PC-3 (cell line): ENCODE measurements around the gene ATF5. TPM values are rescaled to one million over a fixed set of nuclear protein-coding genes. Genes with fewer than 3 reads are reported as not detected.

ENCODE experiments used
- ATAC-seq: fragments of 200-7000 bp; cut with Tn5 transposase; 2 replicates; pipeline ENCODE4 v1.9.1; 2020; ENCODE audit warnings: mild to moderate bottlenecking, moderate library complexity
- BruUV-seq: library from RNA; stranded (reverse); fragments of 400-500 nt; replicated peaks from 2 replicates; lab custom pipeline; 2021; lab: Mats Ljungman, UMichigan
- CTCF ChIA-PET: fragments of 300-600 bp; sonication (Branson Sonifier 250); formaldehyde crosslinking; loops from one replicate; lab custom pipeline; 2022; ENCODE audit warnings: antibody characterized with exemption; lab: Charles Lee
- POLR2A ChIA-PET: fragments of 300-600 bp; sonication (Branson Sonifier 250); formaldehyde crosslinking; loops from one replicate; lab custom pipeline; 2022; ENCODE audit warnings: antibody characterized with exemption; ENCODE audit not compliant: unreplicated experiment; lab: Charles Lee
- DNase-seq: peaks from one replicate; pipeline ENCODE4 v3.0.0-alpha.2; 2015
- H2AFZ ChIP-seq: fragments of 300-600 bp; sonication (generic); 2 replicates; pipeline ENCODE4 v1.6.0; 2016; ENCODE audit warnings: antibody characterized with exemption, low read length
- H3F3A ChIP-seq: fragments of 300-600 bp; sonication (generic); one replicate; pipeline ENCODE4 v1.6.0; 2017; ENCODE audit warnings: antibody characterized with exemption, low read length, control low read depth, mild to moderate bottlenecking; ENCODE audit not compliant: unreplicated experiment
- H3K27ac ChIP-seq: fragments of 300-600 bp; sonication (generic); 2 replicates; pipeline ENCODE4 v1.5.1; 2016; ENCODE audit warnings: mild to moderate bottlenecking, low read length
- H3K27me3 ChIP-seq: fragments of 300-600 bp; sonication (generic); 2 replicates; pipeline ENCODE4 v1.6.1; 2016; ENCODE audit warnings: low read length, mixed read lengths
- H3K36me3 ChIP-seq: fragments of 300-600 bp; sonication (generic); 2 replicates; pipeline ENCODE4 v1.6.1; 2016; ENCODE audit warnings: low read depth, mixed run types, low read length, mixed read lengths
- H3K4me1 ChIP-seq: fragments of 300-600 bp; sonication (generic); 2 replicates; pipeline ENCODE4 v1.5.1; 2016; ENCODE audit warnings: low read length; ENCODE audit not compliant: insufficient read depth
- H3K4me2 ChIP-seq: fragments of 300-600 bp; sonication (generic); 2 replicates; pipeline ENCODE4 v1.6.0; 2016; ENCODE audit warnings: low read length
- H3K4me3 ChIP-seq: fragments of 300-600 bp; sonication (generic); 2 replicates; pipeline ENCODE4 v1.5.1; 2016; ENCODE audit warnings: mild to moderate bottlenecking, low read length, mixed read lengths
- H3K79me2 ChIP-seq: fragments of 300-600 bp; sonication (generic); 2 replicates; pipeline ENCODE4 v1.6.1; 2017; ENCODE audit warnings: low read length, mixed read lengths
- H3K9ac ChIP-seq: fragments of 300-600 bp; sonication (generic); 2 replicates; pipeline ENCODE4 v1.6.0; 2016; ENCODE audit warnings: mild to moderate bottlenecking, low read length
- H3K9me2 ChIP-seq: fragments of 300-600 bp; sonication (generic); replicated peaks from 2 replicates; pipeline ENCODE4 v1.6.1; 2016; ENCODE audit warnings: mixed run types, low read length, mixed read lengths
- H3K9me3 ChIP-seq: fragments of 300-600 bp; sonication (generic); 2 replicates; pipeline ENCODE4 v1.6.1; 2016; ENCODE audit warnings: low read length, mixed read lengths
- H4K20me1 ChIP-seq: fragments of 300-600 bp; sonication (generic); 2 replicates; pipeline ENCODE4 v1.6.1; 2016; ENCODE audit warnings: low read length, mixed read lengths
- EZH2 ChIP-seq: fragments of 300-600 bp; sonication (generic); IDR thresholded peaks from one replicate; pipeline ENCODE4 v1.6.1; 2017; ENCODE audit warnings: antibody characterized with exemption, mild to moderate bottlenecking, low read length; ENCODE audit not compliant: unreplicated experiment
- EZH2phosphoT487 ChIP-seq: fragments of 300-600 bp; sonication (generic); IDR thresholded peaks from 2 replicates; pipeline ENCODE4 v1.6.1; 2018; ENCODE audit warnings: mild to moderate bottlenecking, antibody characterized with exemption, low read length, borderline replicate concordance
- intact Hi-C: fragments of 100-400 bp; cut with micrococcal nuclease; formaldehyde crosslinking; loops from 2 replicates; pipeline ENCODE4 v1.9.0; 2023
- total RNA-seq: library from RNA; depleted of rRNA; stranded (reverse); fragments of >200 nt; gene quantifications from 2 replicates; pipeline ENCODE4 v1.2.3, GENCODE V29; 2014
- TF ChIP-seq, protein P1 (sequence below): fragments of 300-600 bp; sonication (generic); conservative IDR thresholded peaks from 2 replicates; pipeline ENCODE4 v1.5.1; 2017; ENCODE audit warnings: antibody characterized with exemption, low read depth, mild to moderate bottlenecking, low read length

ATF5 gene
- total RNA-seq, 1 experiment from 2014 or later, result 50.7 TPM

DNA sequence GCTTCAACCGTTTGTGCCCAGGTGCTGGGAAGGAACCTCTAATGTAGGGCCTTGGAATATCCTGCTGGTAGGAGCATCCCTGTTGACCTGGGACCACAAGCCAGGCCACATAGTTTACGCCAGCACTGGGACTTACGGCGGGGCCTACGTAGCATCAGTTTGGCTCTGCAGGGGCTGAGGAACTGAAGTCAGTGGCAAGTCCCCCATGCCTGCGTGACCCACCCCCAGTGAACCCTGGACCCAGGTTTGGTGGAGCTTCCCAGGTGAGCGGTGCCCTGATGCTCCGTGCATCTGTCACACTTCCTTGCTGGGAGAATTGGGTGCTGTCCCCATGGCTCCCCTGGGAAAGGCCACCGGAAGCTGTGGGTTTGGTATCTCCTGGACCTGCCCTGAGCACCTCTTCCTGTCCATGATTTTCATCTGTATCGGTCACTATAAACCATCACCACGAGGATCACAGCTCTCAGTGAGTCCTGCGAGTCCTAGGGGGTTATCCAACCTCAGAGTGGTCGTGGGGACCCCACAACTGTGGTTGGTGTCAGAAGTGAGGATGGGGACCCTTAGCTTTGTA lies 22.0 kb downstream of the ATF5 start:
- ATAC-seq (no peak), DNase-seq (no peak)
- Histone ChIP-seq H3K4me2 (no peak overlapping the region), H3K27ac (no peak overlapping the region), H3K4me3 (no peak overlapping the region), H3K36me3 (no peaks in the 10 kb centered on the region), H3F3A (no peaks in the 10 kb centered on the region), H3K9me3 (no peaks in the 10 kb centered on the region), H3K9me2 (no peaks in the 10 kb centered on the region), H3K9ac (no peak overlapping the region), H2AFZ (no peak overlapping the region), H4K20me1 (no peaks in the 10 kb centered on the region), H3K79me2 (no peaks in the 10 kb centered on the region), H3K27me3 (peaks cover 20% of the 10 kb centered on the region; the same call in 1 of the 2 replicates), H3K4me1 (no peaks in the 10 kb centered on the region)
- ChIA-PET POLR2A (interaction anchor here (0.6 kb wide), 1 partner anchor 21 kb away, joined by 3 read pairs; no protein-coding TSS in a partner anchor), CTCF (interaction anchor here (0.7 kb wide), 1 partner anchor 213 kb away, joined by 3 read pairs; no protein-coding TSS in a partner anchor)
- TF ChIP-seq, protein P1, sequence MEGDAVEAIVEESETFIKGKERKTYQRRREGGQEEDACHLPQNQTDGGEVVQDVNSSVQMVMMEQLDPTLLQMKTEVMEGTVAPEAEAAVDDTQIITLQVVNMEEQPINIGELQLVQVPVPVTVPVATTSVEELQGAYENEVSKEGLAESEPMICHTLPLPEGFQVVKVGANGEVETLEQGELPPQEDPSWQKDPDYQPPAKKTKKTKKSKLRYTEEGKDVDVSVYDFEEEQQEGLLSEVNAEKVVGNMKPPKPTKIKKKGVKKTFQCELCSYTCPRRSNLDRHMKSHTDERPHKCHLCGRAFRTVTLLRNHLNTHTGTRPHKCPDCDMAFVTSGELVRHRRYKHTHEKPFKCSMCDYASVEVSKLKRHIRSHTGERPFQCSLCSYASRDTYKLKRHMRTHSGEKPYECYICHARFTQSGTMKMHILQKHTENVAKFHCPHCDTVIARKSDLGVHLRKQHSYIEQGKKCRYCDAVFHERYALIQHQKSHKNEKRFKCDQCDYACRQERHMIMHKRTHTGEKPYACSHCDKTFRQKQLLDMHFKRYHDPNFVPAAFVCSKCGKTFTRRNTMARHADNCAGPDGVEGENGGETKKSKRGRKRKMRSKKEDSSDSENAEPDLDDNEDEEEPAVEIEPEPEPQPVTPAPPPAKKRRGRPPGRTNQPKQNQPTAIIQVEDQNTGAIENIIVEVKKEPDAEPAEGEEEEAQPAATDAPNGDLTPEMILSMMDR, result no peak
- no TSS peak for BruUV-seq
- intact Hi-C loops, result no loop called here

DNA sequence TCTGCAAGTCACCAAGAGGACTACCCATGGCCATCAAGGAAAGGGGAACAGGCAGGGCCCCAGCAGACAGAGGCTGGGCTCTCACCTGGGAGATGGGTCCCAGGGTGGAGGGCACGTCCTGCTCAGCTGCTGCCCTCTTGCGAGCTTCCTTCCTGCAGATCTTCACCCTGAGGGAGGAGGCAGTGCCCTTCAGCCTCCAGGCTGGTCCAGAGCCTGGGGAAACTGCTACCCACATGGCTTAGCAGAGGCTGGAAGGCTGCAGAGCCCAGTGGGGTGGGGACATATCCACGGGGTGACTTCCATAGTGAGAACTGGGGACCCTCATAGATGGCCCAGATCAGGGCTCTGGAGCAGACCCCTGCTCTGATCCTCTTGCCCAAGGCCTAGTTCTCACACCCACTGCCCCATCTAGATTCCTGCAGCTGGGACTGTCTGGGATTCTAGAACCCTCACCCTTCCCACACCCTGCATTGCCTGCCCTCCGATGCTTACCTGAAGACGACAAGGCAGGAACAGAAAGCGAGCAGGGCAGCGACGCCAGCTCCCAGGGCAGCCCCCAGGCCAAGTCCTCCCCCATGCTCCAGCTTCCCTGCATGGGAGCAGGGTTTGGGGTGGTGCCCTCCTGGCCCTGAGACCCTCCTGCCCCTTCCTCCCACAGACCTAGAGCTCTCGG lies 22.9 kb downstream of the ATF5 start:
- no TSS peak for BruUV-seq
- ChIA-PET CTCF (no interaction called here), POLR2A (no interaction called here)
- no peaks in the 10 kb centered on the region for H3K9me3 ChIP-seq
- no peaks in the 10 kb centered on the region for H3K36me3 ChIP-seq
- no peak overlapping the region for H3K4me2 ChIP-seq
- H3K4me1 ChIP-seq, result no peaks in the 10 kb centered on the region
- ATAC-seq (no peak), DNase-seq (no peak)
- no peaks in the 10 kb centered on the region for H4K20me1 ChIP-seq
- no peak overlapping the region for H3K27ac ChIP-seq
- H2AFZ ChIP-seq, result no peak overlapping the region
- no peak overlapping the region for H3K9ac ChIP-seq
- TF ChIP-seq EZH2, result no peak
- TF ChIP-seq, protein P1, result no peak
- no peaks in the 10 kb centered on the region for H3K79me2 ChIP-seq
- H3K9me2 ChIP-seq, result no peaks in the 10 kb centered on the region
- intact Hi-C loops, result no loop called here
- no peak overlapping the region for H3K4me3 ChIP-seq
- peaks cover 20% of the 10 kb centered on the region; the same call in 1 of the 2 replicates for H3K27me3 ChIP-seq
- H3F3A ChIP-seq, result no peaks in the 10 kb centered on the region

DNA sequence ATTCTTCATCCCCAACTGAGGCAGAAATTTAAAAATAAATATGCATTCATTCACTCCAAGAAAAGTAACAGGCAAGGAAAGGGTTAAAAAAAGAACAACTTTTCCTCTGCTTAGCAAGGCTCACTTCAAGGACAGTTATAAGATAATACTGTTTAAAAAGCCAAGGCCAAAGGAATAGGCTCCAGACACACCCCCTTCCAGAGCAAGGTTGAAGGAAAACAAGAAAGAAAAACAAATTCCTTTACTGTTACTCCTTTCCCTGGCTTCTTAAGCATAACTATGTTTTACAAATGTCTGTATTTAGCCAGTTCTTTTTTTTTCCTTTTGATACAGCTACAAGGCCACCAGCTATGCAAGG lies 23.5 kb downstream of the ATF5 start:
- H3K9me2 ChIP-seq, result no peaks in the 10 kb centered on the region
- CTCF ChIA-PET, result no interaction called here

More for the DNA sequence above, 23.5 kb downstream of the ATF5 start:
- POLR2A ChIA-PET, result no interaction called here
- no peak overlapping the region for H3K27ac ChIP-seq
- H3K79me2 ChIP-seq, result no peaks in the 10 kb centered on the region
- no peak overlapping the region for H3K4me3 ChIP-seq
- intact Hi-C loops, result no loop called here
- TF ChIP-seq EZH2 (no peak), EZH2phosphoT487 (no peak)
- TF ChIP-seq, protein P1, result no peak
- H3K9ac ChIP-seq, result no peak overlapping the region
- BruUV-seq, result no TSS peak
- H3F3A ChIP-seq, result no peaks in the 10 kb centered on the region
- no peaks in the 10 kb centered on the region for H4K20me1 ChIP-seq
- H3K27me3 ChIP-seq, result peaks cover 20% of the 10 kb centered on the region; the same call in 1 of the 2 replicates
- no peaks in the 10 kb centered on the region for H3K9me3 ChIP-seq
- no peaks in the 10 kb centered on the region for H3K36me3 ChIP-seq
- no peak overlapping the region for H2AFZ ChIP-seq
- DNase-seq (no peak), ATAC-seq (no peak)
- no peak overlapping the region for H3K4me2 ChIP-seq
- H3K4me1 ChIP-seq, result no peaks in the 10 kb centered on the region
